RWPE1 (cell line): ENCODE data around the gene TBK1.
A peak's percentile ranks its signal among the peaks of the same experiment; 100 is the strongest.

Source experiments
- CTCF ChIA-PET: fragments of 350-600 bp; sonication (Branson Sonifier 250); formaldehyde crosslinking; extraction: SDS; loops from one replicate; lab custom pipeline; 2021; lab: Yijun Ruan, JAX
- POLR2A ChIA-PET: fragments of 400-600 bp; formaldehyde crosslinking; extraction: SDS; loops from one replicate; lab custom pipeline; 2020; ENCODE audit warnings: antibody characterized with exemption; ENCODE audit not compliant: low non-redundant PET; lab: Yijun Ruan, JAX
- DNase-seq: peaks from one replicate; pipeline ENCODE4 v3.0.0; 2012; ENCODE audit warnings: low spot score
- H3K27ac ChIP-seq: fragments of 450-650 bp; 2 replicates; pipeline ENCODE4 v1.5.1; 2017
- TF ChIP-seq, protein P1 (sequence below): fragments of 450-650 bp; conservative IDR thresholded peaks from 2 replicates; pipeline ENCODE4 v1.5.1; 2017; ENCODE audit warnings: low read depth, mild to moderate bottlenecking

TBK1 gene

DNA sequence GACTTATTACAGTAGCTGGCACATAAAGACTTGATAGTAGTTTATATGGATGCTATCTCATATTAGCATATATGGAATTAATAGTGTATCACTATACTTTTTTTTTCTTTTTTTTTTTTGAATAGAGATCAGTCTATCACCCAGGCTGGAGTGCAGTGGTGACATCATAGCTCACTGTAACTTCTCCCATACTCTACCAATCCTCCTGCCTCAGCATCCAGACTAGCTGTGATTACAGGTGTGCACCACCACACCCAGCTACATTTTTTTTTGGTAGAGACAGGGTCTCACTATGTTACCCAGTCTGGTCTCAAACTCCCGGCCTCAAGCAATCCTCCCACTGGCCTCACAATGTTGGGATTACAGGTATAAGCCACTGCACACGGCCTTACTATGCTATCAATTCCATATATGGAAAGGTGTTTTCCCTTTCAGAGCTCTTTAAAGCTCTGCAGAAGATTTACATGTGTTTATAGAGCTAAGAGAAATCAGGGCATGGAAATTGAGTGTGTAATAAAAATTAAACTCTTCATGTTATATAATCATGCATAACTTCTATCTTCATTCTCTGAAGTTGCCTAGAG lies 1.8 kb upstream of the TBK1 start:
- no peak for DNase-seq
- TF ChIP-seq, protein P1, sequence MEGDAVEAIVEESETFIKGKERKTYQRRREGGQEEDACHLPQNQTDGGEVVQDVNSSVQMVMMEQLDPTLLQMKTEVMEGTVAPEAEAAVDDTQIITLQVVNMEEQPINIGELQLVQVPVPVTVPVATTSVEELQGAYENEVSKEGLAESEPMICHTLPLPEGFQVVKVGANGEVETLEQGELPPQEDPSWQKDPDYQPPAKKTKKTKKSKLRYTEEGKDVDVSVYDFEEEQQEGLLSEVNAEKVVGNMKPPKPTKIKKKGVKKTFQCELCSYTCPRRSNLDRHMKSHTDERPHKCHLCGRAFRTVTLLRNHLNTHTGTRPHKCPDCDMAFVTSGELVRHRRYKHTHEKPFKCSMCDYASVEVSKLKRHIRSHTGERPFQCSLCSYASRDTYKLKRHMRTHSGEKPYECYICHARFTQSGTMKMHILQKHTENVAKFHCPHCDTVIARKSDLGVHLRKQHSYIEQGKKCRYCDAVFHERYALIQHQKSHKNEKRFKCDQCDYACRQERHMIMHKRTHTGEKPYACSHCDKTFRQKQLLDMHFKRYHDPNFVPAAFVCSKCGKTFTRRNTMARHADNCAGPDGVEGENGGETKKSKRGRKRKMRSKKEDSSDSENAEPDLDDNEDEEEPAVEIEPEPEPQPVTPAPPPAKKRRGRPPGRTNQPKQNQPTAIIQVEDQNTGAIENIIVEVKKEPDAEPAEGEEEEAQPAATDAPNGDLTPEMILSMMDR, result no peak
- no peak overlapping the region for H3K27ac ChIP-seq
- CTCF ChIA-PET, result no interaction called here
- POLR2A ChIA-PET, result no interaction called here

DNA sequence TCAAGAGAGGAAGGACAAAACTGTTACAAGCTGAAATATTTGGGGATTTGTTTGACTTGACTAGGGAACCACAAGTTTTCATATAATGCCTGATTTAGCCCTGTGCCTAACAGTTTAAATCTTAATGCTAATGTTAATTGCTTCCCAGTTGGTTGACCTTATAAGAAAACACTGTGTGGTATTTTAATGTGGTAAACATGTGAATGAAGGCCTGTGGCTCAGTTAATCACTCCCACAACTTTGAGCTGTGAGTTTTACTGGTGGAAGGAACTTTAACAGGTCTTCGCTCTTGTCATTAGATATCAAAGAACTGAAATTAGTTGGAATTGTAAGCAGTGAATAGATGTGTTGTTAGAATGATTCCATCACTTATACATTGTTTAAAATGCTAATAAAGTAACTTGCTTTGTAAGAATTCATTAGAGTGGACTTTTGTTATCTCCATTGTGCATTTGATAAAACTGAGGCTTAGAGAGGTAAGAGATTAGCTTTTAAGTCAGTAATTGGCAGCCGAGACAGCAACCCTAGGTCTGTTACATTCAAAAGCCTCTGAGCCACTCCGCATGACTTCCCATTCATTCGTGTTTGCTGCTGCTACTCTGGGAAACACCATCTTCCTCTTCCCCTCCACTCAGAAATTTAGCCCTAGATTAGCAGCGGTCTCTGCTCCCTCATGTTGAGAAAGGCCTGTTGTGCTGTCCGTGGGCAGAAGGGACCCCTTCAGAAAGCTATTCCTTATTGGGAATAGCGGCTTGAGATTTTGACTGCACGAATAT lies 1.0 kb upstream of the TBK1 start:
- peak overlapping the region; percentile 97 for H3K27ac ChIP-seq
- POLR2A ChIA-PET, result no interaction called here
- TF ChIP-seq, protein P1, result no peak
- CTCF ChIA-PET, result no interaction called here
- DNase-seq, result peak; percentile 6

DNA sequence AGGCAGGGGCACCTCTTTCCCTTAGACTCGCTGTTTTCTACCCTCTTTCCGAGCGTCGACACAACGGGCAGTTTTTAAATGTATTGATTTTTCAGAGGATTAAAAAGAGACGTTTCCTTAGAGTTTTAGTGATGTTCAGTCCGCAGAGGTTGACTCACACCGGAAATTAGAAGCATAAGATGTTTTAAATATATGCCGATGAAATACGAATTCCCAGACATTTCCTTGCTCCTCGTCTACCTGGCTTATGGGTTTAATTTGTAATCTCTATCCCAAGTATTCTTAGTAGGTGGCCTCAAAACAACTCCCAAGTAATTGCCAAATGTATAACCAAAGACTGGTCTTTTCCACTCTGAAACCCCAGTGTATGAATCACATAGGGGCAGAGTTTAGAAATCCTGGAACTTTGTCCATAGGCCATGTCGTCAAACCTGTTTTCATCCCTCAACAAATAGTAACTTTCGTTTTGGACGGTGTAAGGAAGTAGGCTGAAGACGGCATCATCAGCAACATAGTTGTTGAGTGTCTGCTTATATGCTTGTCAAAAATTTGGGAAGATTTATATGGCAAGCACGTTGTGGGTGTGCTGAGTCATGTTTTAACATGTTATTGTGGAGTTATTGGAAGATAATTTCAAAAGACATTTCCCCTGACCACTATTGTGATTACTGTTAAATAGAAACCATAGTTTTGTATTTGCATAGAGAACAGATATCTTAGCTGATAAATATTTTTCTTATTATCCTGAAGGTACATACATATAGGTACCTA lies 824 bp downstream of the TBK1 start:
- TF ChIP-seq, protein P1, result no peak
- ChIA-PET POLR2A (no interaction called here), CTCF (no interaction called here)
- DNase-seq, result peak; percentile 89
- H3K27ac ChIP-seq, result peak overlapping the region; percentile 97

DNA sequence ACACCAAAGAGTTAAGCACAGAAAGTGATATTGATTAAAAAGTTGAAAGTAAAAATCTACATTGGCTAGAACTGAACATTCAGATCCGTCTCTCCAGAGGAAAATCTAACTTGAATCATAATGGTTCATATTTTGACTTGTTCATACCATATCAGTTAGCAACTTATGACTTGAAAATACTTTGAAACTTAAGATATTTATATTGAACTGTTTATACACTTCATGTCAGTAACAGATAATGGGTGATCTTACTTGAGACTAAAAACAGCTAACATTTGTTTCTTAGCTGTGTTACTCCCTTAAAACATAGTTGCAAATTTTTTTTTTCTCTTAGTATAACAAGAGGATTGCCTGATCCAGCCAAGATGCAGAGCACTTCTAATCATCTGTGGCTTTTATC lies 3.6 kb downstream of the TBK1 start:
- TF ChIP-seq, protein P1, result no peak
- H3K27ac ChIP-seq, result no peak overlapping the region
- ChIA-PET CTCF (no interaction called here), POLR2A (interaction anchor here (0.6 kb wide), 1 partner anchor 121 kb away, joined by 6 read pairs; no protein-coding TSS in a partner anchor)
- no peak for DNase-seq

DNA sequence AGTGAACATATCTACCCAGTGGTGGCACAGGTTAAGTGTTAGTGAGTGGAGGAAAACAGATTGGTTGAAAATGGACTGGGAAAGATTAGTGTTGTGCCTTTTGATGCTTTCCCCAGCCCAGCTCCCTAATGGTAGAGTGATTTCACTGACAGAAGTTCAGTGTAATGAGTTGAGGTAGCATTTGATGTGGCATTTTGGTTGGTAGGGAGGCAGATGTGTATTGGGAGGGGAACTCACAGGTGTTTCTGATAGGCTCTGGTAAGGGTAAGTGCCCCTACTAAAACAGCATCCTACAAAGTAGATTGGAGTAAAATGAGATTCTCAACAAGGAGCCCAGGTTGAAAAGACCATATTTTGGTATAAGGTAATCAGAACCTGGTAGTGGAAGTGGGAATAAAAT lies 4.2 kb downstream of the TBK1 start:
- DNase-seq, result no peak
- TF ChIP-seq, protein P1, result no peak
- no peak overlapping the region for H3K27ac ChIP-seq
- POLR2A ChIA-PET, result no interaction called here
- CTCF ChIA-PET, result no interaction called here

DNA sequence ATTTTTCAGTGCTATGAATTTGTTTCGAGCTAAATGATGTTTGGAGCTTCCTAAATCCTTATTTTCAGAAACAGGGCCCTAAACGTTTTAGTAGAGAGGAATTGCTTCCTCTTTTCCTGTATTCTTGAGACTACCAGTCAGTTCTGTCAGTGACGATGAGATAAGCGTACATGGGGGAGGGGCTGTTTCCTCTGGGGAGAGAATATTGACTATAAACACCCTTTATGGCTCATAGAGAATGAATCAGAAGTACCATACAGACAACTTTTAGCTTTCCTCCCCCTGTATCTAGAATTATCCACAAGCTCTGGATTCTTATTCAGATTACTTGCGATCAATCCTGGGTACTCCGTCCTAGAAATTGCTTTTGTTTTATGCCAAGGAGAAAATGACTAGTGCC lies 5.1 kb downstream of the TBK1 start:
- no peak for DNase-seq
- no peak overlapping the region for H3K27ac ChIP-seq
- TF ChIP-seq, protein P1, result no peak
- ChIA-PET POLR2A (no interaction called here), CTCF (no interaction called here)
